ENCODE data around the gene PDZRN3. TPM values are rescaled to one million over a fixed set of nuclear protein-coding genes. Genes with fewer than 3 reads are reported as not detected.

Gene PDZRN3
- total RNA-seq, 1 experiment from 2014 or later: 1.4 TPM

DNA sequence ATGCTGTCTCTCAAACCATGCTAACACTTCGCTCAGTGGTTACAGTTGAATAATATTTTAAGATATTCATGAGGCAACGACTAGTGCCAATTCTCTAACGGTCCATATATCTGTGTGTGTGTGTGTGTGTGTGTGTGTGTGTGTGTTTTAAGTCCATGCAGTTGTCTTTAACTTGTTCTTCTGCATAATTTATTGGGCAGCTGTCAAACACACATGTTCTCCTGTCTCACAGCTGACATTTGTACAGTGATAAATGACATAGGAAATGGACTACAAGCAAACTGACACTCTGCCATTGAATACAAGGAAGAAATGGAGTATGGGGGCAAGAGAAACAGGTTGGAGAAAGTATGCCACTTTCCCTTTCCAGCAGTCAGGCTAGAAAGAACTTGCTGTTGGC is 172.0 kb downstream of the PDZRN3 start:
- DNase-seq (ENCODE audit: low read depth): no peak
- in situ Hi-C loops (cut with HindIII; ENCODE audit: low pct_unique_long_range_greater_than_20kb, low sequenced_read_pairs): no loop called here

DNA sequence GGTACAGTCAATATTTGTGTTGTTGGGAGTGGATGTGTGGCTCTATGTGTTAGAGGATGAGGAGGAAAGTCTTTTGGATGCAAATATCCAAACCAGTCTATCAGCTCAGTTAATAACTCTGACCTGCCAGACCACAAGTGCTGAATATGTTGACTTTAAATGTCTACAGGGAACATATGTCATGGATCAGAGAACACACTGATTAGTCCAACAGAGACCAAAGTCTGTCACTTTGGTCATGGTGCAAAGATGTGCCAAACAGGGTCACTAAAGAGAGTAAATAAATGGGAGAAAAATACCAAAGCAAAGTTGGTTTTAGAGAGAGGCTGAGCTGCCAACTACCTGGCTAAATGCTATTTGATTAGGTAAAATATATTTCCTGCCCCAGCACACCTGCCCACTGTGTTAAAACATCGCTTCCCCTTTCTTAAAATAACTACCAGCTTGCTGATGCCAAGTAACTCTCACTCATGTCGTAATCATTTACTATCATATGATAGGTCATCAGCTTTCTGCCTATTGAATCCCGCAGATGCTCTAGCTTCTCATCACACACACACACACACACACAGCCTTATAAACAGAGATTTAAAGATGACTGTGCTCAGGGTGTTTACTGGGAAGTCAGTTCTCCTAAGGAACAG is 173.3 kb downstream of the PDZRN3 start:
- in situ Hi-C loops (cut with HindIII; ENCODE audit: low pct_unique_long_range_greater_than_20kb, low sequenced_read_pairs): no loop called here
- peak; percentile 4 for DNase-seq (ENCODE audit: low read depth)

DNA sequence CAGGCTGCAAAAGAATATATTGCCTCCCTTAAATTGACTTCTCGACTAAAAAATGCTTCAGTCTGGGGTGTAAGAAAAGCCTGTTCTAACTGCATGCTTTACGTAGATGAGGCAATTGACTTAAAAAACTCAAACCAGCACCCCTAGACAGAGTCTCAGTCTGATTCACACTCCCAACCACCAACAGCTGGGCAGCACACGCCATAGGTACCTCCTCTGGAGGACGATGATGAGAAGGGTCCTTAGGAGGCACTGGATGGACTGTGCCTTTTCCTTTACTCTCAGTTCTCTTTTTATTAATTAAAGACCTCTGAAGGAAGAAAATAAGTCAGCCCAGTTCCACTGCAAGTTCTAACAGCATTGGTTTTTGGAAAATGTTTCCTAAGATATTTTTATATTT is 175.0 kb downstream of the PDZRN3 start:
- in situ Hi-C loops (cut with HindIII; ENCODE audit: low pct_unique_long_range_greater_than_20kb, low sequenced_read_pairs): no loop called here
- no peak for DNase-seq (ENCODE audit: low read depth)

DNA sequence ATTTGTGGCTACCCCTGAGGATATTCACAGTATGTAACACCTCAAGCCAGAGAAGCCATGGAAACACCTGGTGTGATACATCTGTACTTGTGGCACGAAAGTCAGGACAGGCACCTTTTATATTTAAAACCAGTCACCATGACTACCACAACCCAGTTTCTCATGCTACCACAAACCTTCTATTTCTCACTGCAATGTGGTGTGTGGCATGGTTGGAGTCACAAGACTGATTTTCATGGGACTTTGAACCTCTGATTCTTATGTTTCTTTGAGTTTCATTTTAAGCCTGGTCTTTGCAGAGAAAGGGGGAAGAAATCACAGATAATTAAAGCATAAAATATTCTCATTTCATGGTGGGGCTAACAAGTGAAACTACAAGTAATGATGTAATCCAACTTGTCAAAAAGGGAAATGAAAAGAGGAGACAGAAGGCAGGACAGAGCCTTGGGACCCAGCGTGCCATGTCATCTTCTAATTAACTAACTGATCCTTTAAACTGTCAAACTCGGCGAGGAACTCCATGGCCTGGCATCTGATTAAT is 175.9 kb downstream of the PDZRN3 start:
- in situ Hi-C loops (cut with HindIII; ENCODE audit: low pct_unique_long_range_greater_than_20kb, low sequenced_read_pairs): no loop called here
- no peak for DNase-seq (ENCODE audit: low read depth)

DNA sequence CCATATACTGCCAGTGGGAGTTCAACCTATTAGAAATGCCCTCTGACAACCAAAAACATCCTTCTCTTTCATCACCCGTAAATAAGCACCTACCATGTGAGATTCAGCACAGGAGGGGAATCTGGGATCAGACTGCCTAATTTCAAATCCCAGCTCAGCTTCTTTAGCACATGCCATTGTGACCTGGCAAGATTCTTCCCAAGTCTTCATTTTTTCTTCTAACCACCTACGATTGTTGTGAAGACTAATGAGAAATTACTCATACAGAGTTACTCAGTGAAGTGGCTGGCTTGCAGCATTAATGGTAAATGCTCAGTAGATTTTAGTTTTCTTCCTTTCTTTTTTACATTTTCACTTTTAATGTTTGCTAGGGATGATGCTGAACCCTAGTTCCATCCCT is 176.7 kb downstream of the PDZRN3 start:
- in situ Hi-C loops (cut with HindIII; ENCODE audit: low pct_unique_long_range_greater_than_20kb, low sequenced_read_pairs): no loop called here
- DNase-seq (ENCODE audit: low read depth): no peak

DNA sequence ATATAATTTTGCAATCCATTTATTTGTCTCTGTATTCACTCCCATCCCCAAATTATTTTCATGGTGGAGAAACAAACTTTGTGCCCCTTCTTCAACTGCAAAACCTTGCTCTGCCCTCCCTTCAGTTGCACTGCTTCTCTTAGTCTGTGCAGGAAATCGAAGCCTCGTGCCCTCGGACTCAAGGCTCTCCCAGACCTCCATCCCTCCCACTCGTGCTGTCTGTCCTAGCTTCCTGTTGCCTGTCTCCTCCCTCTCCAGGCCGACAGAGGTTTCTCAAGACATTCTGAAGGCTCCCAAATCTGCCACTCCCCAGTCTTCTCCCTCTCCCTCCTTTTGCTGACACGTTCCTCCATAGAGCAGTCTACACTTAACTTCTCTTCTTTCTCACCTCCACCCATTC is 177.6 kb downstream of the PDZRN3 start:
- in situ Hi-C loops (cut with HindIII; ENCODE audit: low pct_unique_long_range_greater_than_20kb, low sequenced_read_pairs): no loop called here
- no peak for DNase-seq (ENCODE audit: low read depth)

DNA sequence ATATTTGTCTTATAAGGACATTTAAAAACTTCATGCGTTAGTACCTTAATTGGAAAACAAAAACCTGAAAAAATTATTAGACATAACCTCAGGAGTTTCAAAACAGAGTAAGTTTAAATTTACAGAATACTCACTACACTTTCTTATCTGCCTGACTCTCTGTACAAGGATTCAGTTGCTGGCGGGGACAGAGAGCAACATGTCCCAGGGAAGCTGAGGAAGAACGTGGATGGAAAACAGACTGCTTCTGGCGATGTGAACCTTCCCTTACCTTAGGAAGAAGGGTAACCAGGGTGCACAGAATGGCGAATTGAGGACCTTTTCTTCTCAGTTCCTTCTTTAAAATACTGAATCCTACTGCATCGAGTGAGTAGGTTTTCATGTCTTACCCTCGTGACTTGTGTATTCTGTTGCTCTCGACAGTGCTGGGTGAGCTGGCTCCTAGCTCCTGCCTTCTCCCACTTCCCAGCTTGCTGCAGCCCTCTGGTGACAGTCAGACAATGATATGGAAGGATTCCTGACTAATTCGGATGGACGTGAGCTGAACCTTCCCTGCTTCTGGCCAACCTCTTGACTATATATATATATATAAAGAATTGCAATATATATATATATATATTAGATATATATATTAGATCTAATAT is 178.2 kb downstream of the PDZRN3 start:
- in situ Hi-C loops (cut with HindIII; ENCODE audit: low pct_unique_long_range_greater_than_20kb, low sequenced_read_pairs): no loop called here

DNA sequence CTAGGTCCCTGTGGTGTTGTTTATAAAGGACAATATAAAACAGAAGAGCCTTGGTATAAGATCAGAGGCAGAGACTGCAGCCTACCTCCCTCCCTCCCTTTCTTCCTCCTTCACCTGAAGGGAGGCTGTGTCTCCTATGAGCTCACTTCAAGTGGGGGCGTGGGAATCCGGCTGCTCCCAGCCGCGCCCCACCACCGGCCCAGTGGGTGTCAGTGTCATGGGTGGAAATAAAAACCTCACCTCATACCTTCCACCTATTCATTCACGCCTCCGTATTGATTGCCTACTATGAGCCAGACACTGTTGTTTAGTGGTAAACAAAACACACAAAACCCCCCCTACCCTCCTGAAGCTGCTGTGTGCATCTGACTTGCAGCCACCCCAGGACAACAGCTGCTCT is 181.9 kb downstream of the PDZRN3 start:
- DNase-seq (ENCODE audit: low read depth): no peak
- in situ Hi-C loops (cut with HindIII; ENCODE audit: low pct_unique_long_range_greater_than_20kb, low sequenced_read_pairs): no loop called here

More for the DNA sequence above, 178.2 kb downstream of the PDZRN3 start:
- DNase-seq (ENCODE audit: low read depth): no peak

DNA sequence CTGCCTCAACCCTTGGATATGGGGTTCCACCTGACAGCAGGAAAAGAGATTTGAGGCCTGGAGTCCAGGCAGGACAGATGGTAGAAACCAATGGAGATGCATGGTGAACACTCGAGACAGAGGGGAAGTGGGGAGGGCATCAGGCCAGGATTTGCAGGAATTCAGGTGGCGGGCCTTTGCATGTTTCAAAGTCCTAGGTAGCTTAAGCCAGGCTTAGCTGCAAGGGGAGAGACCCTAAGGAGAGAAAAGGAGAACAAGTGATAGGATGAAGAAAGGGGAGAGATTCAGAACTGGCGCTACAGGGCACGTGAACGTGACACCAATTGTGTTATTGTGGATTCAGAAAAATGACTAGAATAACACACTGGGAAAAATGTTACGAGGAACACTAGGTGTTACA is 182.6 kb downstream of the PDZRN3 start:
- in situ Hi-C loops (cut with HindIII; ENCODE audit: low pct_unique_long_range_greater_than_20kb, low sequenced_read_pairs): no loop called here
- DNase-seq (ENCODE audit: low read depth): no peak

DNA sequence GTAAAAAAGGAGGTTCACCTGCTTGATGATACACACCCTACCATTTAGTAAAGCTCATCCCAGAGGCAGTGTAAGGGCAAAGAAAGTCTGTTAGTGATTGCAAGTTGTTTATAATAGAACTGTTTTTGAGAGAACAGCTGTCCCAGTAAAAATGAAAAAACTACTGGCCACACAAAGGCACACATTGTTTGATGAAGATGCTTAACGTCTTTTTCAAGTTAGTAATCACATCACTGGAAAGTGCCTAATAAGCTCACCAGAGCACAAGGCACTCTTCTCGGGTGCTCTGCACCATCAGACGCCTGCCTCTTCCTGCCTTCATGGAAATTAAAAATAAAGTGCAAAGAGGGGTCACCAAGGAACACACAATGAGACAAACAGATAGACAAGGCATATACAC is 186.9 kb downstream of the PDZRN3 start:
- in situ Hi-C loops (cut with HindIII; ENCODE audit: low pct_unique_long_range_greater_than_20kb, low sequenced_read_pairs): no loop called here
- no peak for DNase-seq (ENCODE audit: low read depth)

DNA sequence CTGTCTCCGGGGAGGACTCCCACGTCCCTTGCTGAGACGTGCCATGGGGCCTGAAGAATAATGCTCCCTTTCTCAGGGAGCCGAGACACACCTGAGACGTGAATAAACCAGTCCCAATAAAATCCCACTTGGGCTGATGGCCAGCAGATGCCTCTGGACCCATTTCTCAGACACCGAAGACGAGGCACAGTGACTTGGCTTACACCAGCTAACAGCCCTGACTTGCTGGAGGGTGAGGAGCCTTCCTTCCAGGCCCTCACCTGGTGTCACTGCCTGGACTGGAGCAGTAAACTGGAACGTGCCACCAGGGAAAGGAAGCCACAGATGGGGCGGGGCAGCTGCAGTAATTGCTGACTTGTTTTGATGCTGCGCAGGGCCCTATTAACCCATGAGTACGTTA is 189.7 kb downstream of the PDZRN3 start:
- DNase-seq (ENCODE audit: low read depth): no peak
- in situ Hi-C loops (cut with HindIII; ENCODE audit: low pct_unique_long_range_greater_than_20kb, low sequenced_read_pairs): no loop called here

DNA sequence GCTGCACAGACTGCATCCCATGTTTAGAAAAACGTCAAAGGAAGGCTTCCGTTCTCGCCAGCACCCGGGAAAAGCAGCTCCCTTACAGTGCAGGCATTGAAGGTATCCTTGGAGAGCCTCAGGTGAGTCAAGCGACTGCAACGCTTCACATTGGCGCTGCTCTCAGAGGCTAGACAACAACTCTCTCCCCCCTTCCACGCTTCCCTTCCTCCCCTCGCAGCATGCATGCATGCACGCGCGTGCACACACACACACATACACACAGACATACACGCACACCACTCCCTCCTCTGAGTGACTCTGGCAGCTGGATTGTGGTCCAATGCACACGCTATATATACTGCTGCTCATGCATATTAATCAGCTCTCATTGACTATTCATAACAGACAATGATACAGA is 191.1 kb downstream of the PDZRN3 start:
- in situ Hi-C loops (cut with HindIII; ENCODE audit: low pct_unique_long_range_greater_than_20kb, low sequenced_read_pairs): no loop called here
- DNase-seq (ENCODE audit: low read depth): no peak

DNA sequence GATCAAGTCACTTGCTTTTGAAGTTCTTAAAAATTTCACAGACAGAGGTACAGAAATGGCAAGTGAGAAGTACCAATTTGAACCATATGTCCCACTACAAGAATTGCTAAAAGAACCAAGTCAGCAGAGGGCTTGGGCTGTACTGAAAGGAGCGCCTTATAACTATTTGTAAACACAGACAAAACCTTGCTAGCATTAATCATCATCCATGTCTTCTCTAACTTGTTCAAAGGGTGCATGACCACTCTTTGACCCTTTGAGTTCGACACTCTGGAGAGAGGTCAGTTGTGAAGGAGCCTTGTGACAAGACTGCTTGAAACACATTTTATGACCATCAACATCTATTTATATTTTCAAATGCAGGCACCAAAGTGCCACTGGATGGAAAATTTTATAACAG is 191.7 kb downstream of the PDZRN3 start:
- DNase-seq (ENCODE audit: low read depth): no peak
- in situ Hi-C loops (cut with HindIII; ENCODE audit: low pct_unique_long_range_greater_than_20kb, low sequenced_read_pairs): no loop called here

DNA sequence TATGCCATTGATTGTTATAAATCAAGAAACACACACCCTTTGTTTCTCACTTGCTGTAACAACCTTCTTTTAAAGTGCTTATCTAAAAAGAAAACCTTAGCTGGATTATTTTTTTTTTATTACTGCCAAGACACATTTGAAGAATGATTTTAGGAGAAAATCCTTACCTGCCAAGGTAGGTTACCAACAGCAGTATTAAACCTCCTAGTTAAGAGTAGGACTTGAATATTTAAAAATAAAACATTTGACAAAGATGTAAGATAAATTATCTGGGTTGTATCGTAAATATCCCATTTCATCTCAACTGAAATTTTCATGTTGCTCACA is 192.1 kb downstream of the PDZRN3 start:
- DNase-seq (ENCODE audit: low read depth): no peak
- in situ Hi-C loops (cut with HindIII; ENCODE audit: low pct_unique_long_range_greater_than_20kb, low sequenced_read_pairs): no loop called here

DNA sequence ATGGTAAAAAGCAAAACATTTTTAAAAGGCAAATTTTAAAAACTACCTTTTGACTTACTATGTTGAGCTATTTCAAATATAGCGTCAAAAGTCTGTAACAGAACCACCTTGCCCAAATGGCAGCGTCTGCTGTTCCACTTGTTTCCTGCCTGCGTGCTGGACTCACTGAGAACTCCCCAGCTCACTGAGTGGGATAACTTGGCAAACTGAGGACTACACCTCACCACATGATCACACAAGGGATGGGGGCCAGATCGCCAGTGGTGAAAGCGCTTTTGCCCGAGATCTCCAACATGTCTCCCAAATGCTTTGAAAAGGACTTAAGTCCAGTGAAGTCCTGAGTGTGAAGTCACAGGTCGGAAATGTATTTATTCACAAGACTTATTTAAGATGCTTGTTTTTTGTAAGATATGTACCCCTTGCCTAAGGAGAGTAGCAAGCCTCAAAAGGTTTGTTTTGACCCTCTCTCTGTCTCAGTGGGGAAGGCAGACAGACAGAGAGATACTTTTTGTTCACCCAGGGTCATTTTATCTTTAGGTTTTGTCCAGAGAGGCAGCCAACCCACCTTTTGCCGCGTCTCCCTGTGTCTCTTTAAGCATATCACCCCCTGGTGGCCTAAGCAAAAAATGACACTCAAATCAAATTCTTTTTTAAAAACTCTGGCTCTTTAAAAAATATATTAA is 192.6 kb downstream of the PDZRN3 start:
- peak; percentile 33 for DNase-seq (ENCODE audit: low read depth)
- in situ Hi-C loops (cut with HindIII; ENCODE audit: low pct_unique_long_range_greater_than_20kb, low sequenced_read_pairs): no loop called here

DNA sequence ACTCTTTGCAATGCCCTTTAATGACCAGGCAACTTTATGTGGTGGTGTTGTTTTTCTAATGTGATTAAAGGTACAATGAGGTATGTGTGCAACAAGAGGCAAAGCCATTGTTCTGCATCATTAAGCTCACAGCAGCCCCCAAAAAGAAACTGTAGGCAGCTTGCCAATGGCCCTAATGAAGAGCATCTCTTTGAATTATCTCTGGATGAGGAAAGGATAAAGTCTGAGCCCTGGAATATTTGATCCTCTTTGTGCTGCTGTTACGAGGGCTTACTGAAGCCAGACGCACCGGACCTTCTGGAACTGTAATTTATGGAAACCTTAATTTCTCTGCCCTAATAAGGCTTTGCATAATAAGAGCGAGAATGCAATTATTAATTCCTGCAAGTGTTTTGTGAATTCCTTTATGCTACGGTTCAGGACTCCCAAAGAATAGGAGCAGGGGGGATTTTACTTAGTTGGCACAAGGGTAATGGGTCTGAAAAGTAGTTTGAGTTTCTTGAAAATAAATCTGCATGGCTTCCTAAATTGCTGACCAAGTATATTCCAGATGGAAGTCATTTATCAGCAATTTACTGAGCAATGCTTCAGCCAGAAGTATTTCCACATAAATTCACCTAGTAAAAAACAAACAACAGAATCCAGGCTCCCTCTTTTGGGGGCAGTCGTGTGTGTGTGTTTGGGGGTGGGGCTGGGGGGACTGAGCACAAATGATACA is 193.4 kb downstream of the PDZRN3 start:
- in situ Hi-C loops (cut with HindIII; ENCODE audit: low pct_unique_long_range_greater_than_20kb, low sequenced_read_pairs): no loop called here

DNA sequence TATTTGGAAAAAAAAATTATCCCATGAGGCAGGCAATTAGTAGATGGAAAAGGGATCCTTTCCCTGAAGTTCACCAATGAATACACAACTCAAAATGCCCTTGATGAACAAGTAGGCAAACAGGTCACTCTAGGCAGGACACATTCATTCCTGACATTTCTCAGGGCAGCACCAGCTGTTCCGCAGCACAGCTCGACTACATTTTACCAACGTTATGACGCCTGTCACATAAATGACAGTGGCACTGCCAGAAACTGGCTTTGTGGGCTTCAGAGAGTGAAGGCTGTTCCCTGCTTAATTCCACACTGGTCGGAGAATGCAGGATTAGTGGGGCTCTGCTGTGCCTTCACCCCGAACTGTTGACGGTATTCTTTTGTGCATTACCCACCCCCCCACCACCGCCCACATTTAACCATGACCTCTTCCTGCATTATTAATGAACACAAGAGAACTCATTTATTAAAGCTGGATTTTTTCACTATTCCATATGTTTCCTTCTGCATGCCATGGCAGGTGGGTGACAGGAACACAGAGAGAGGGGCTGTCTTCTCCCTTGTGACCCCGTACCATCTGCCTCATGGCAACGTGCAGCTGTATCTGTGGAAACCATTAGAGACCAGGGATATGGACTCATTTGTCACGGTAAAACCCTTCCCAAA is 197.6 kb downstream of the PDZRN3 start:
- in situ Hi-C loops (cut with HindIII; ENCODE audit: low pct_unique_long_range_greater_than_20kb, low sequenced_read_pairs): no loop called here
- DNase-seq (ENCODE audit: low read depth): no peak

More for the DNA sequence above, 193.4 kb downstream of the PDZRN3 start:
- DNase-seq (ENCODE audit: low read depth): no peak

DNA sequence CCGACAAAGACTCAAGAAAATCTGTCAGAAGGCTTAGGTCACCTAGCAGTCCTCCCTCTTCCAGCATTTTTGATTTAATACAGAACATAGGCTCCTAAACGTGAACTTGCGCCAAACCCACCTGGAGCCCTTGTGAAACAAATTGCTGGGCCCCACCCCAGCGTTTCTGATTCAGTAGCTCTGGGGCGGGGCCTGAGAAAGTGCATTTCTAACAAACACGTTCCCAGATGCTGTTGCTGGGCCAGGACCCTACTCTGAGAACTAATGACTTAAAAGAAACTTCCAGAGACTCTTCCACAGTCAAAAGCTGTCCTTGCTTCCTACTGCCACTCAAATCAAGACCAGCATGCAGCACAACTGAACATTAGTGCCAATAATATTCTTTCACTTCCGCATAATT is 198.1 kb downstream of the PDZRN3 start:
- no peak for DNase-seq (ENCODE audit: low read depth)
- in situ Hi-C loops (cut with HindIII; ENCODE audit: low pct_unique_long_range_greater_than_20kb, low sequenced_read_pairs): no loop called here

DNA sequence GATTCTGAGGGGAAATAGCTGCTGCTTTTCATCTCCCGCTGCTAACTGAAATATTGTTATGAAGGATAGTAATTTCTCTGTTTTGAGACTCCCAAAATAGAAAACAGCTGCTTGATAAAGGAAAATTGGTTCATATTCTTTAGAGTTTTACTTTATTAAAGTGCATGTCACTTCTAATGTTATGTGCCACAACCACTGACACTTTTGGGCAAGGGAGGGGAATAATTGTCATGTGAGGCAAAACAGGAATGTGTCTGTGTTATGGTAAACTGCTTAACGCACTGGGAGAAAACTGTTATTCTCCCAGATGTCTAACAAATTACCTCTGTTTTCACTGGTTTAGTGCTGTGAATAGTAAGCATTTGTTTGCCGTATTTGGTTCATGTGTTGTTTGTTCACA is 201.6 kb downstream of the PDZRN3 start:
- in situ Hi-C loops (cut with HindIII; ENCODE audit: low pct_unique_long_range_greater_than_20kb, low sequenced_read_pairs): no loop called here
- no peak for DNase-seq (ENCODE audit: low read depth)

All from Caki2 (cell line).